Lung (tissue), 12 donors: ENCODE measurements around the gene IMPDH2. TPM values are rescaled to one million over a fixed set of nuclear protein-coding genes. Genes with fewer than 3 reads are reported as not detected.

ENCODE experiments used
- ATAC-seq: fragments of 200-7000 bp; cut with Tn5 transposase; one replicate; pipeline ENCODE4 v1.9.1; 2020; ENCODE audit warnings: moderate number of reproducible peaks; ENCODE audit not compliant: insufficient read depth, low FRiP score
- DNase-seq, 3 donors: peaks; one replicate each; pipeline ENCODE4 v3.0.0-alpha.2; 2013 to 2017
- H3K27ac ChIP-seq, 2 donors: one replicate each; pipeline ENCODE4 v1.5.1; 2013; ENCODE audit warnings: mild to moderate bottlenecking in 2 of 2, moderate library complexity in 2 of 2, control low read depth in 1 of 2, inconsistent platforms in 1 of 2, low read depth in 1 of 2, low read length in 1 of 2
- H3K27me3 ChIP-seq, 3 donors: one replicate each; pipeline ENCODE4 v1.5.1; 2013; ENCODE audit warnings: low read length in 2 of 3; ENCODE audit not compliant: control insufficient read depth in 3 of 3, insufficient read depth in 3 of 3
- H3K36me3 ChIP-seq, 4 donors: one replicate each; pipeline ENCODE4 v1.5.1; 2013; ENCODE audit warnings: low read length in 4 of 4, mild to moderate bottlenecking in 1 of 4, moderate library complexity in 1 of 4; ENCODE audit not compliant: control insufficient read depth in 4 of 4, insufficient read depth in 4 of 4
- H3K4me1 ChIP-seq, 5 donors: one replicate each; pipeline ENCODE4 v1.5.1; 2013; ENCODE audit warnings: low read length in 5 of 5, mild to moderate bottlenecking in 2 of 5, moderate library complexity in 1 of 5; ENCODE audit not compliant: control insufficient read depth in 5 of 5, insufficient read depth in 5 of 5
- H3K4me3 ChIP-seq: one replicate; pipeline ENCODE4 v1.5.1; 2013; ENCODE audit warnings: mild to moderate bottlenecking, control low read depth, moderate library complexity
- H3K9ac ChIP-seq, 2 donors: one replicate each; pipeline ENCODE4 v1.5.1; 2013; ENCODE audit warnings: low read length in 2 of 2, control low read depth in 1 of 2; ENCODE audit not compliant: insufficient read depth in 1 of 2
- H3K9me3 ChIP-seq, 4 donors: one replicate each; pipeline ENCODE4 v1.5.1; 2013; ENCODE audit warnings: low read length in 3 of 4, mild to moderate bottlenecking in 1 of 4, moderate library complexity in 1 of 4; ENCODE audit not compliant: control insufficient read depth in 4 of 4, insufficient read depth in 3 of 4
- CTCF ChIP-seq: IDR thresholded peaks from 2 replicates; pipeline ENCODE4 v1.5.1; 2012; ENCODE audit warnings: mild to moderate bottlenecking; ENCODE audit errors: control extremely low read depth, extremely low read depth
- WGBS, 2 donors: extraction: QIAGEN DNeasy Blood & Tissue Kit; methylation state at CpG; one replicate each; pipeline ENCODE4 v1.1.7; 2013; 5-methylcytosine and 5-hydroxymethylcytosine counted together
- polyA plus RNA-seq, 2 donors: library from polyadenylated mRNA; stranded (reverse); fragments of 200-250 nt; gene quantifications; one replicate each; pipeline ENCODE4 v1.2.1, GENCODE V29; 2013
- total RNA-seq, 2 donors: library from RNA; depleted of rRNA in 1 of 2; stranded (reverse); fragments of >200 nt in 1 of 2; gene quantifications; one replicate each; pipeline ENCODE4 v1.2.1, GENCODE V29; 2014 to 2021
- donor health status: control.
- donor health status: control.
- donor health status: Bipolar disorder and iron deficiency.
- donor health status: healthy.
- donor health status: DM: yes; HTN: yes; CAD: no.

IMPDH2 gene
- total and polyA plus RNA-seq, 4 donors = 129 to 216 (median 160) TPM

DNA sequence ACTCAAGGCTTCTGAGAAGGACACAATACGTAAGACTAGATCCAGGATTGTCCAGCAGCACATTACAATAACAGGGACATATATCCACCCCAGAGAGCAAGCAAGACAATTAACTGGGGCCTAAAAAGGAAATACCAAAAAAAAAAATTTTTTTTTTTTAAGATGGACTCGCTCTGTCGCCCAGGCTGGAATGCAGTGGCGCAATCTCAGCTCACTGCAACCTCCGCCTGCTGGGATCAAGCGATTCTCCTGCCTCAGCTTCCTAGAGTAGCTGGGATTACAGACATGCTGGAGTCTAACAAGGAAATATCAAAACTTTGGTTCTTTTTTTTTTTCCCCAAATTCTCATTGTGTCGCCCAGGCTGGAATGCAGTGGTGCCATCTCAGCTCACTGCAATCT is 28.8 kb upstream of the IMPDH2 start:
- Histone ChIP-seq H3K4me3 (no peak overlapping the region), H3K4me1 (no peaks in the 10 kb centered on the region), H3K9ac (no peak overlapping the region), H3K36me3 (peaks cover 28 to 35% (median 34%) of the 10 kb centered on the region in 4 donors), H3K27me3 (no peaks in the 10 kb centered on the region), H3K27ac (no peak overlapping the region), H3K9me3 (no peaks in the 10 kb centered on the region)
- DNase-seq (no peak), ATAC-seq (no peak)
- WGBS, 2 donors = 81 to 88% methylated on average over 7 of the region's 7 CpGs
- no peak for TF ChIP-seq CTCF

- no peaks in the 10 kb centered on the region for H3K27me3 ChIP-seq
- no peak for DNase-seq
- H3K4me1 ChIP-seq = no peaks in the 10 kb centered on the region
- H3K36me3 ChIP-seq = peaks cover 26 to 38% (median 34%) of the 10 kb centered on the region in 4 donors
- TF ChIP-seq CTCF = no peak
- no peak for ATAC-seq
- 96 to 97% methylated on average over 10 of the region's 10 CpGs for WGBS, 2 donors
- H3K4me3 ChIP-seq = no peak overlapping the region
- H3K27ac ChIP-seq = no peak overlapping the region
- H3K9ac ChIP-seq = no peak overlapping the region
- H3K9me3 ChIP-seq = no peaks in the 10 kb centered on the region
Observed at GRCh38 chr3:49057268-49057667, 28.1 kb upstream of the IMPDH2 start.

- 97 to 100% methylated on average over 2 of the region's 2 CpGs for WGBS, 2 donors
- Histone ChIP-seq H3K9me3 (no peaks in the 10 kb centered on the region), H3K27me3 (no peaks in the 10 kb centered on the region), H3K4me1 (no peaks in the 10 kb centered on the region), H3K36me3 (peaks cover 31 to 42% (median 41%) of the 10 kb centered on the region in 4 donors), H3K27ac (no peak overlapping the region), H3K4me3 (no peak overlapping the region), H3K9ac (no peak overlapping the region)
- no peak for TF ChIP-seq CTCF
- no peak for ATAC-seq
- DNase-seq = no peak
Observed at GRCh38 chr3:49054344-49054862, 25.2 kb upstream of the IMPDH2 start.

GRCh38 chr3:49053543-49053942 is 24.3 kb upstream of the IMPDH2 start:
- Histone ChIP-seq H3K27me3 (no peaks in the 10 kb centered on the region), H3K36me3 (peaks cover 32 to 42% (median 41%) of the 10 kb centered on the region in 4 donors), H3K27ac (no peak overlapping the region), H3K9me3 (no peaks in the 10 kb centered on the region), H3K4me1 (no peaks in the 10 kb centered on the region), H3K9ac (no peak overlapping the region), H3K4me3 (no peak overlapping the region)
- no peak for TF ChIP-seq CTCF
- ATAC-seq = no peak
- DNase-seq = no peak
- WGBS, 2 donors = 45 to 83% methylated on average over 1 of the region's 1 CpG
